Memory B cell (primary cell): ENCODE data around the gene TNC.
"Not testable (repeated sequence)": the region's sequence is repeated elsewhere in the genome, so short reads cannot be mapped to it uniquely, and the experiment has no call there.

ENCODE experiments used
- ATAC-seq: fragments of 150-1000 bp; cut with Tn5 transposase; 2 replicates; pipeline ENCODE4 v1.10.0; 2021; ENCODE audit warnings: low read depth, mild to moderate bottlenecking, moderate library complexity
- DNase-seq, 2 donors: peaks; one replicate each; pipeline ENCODE4 v3.0.0; 2022; ENCODE audit warnings: low spot score in 2 of 2
- H3K27ac Mint-ChIP-seq: one replicate; pipeline ENCODE4 v1.8.0; 2022; ENCODE audit warnings: mild to moderate bottlenecking, moderate library complexity, mixed read lengths
- H3K27me3 Mint-ChIP-seq: one replicate; pipeline ENCODE4 v1.8.0; 2022; ENCODE audit warnings: mixed read lengths
- H3K36me3 Mint-ChIP-seq: one replicate; pipeline ENCODE4 v1.8.0; 2022; ENCODE audit warnings: mild to moderate bottlenecking, mixed read lengths
- H3K4me1 Mint-ChIP-seq: one replicate; pipeline ENCODE4 v1.8.0; 2022; ENCODE audit warnings: mixed read lengths
- H3K4me3 Mint-ChIP-seq: one replicate; pipeline ENCODE4 v1.8.0; 2022; ENCODE audit warnings: mild to moderate bottlenecking, moderate library complexity, mixed read lengths
- H3K9me3 Mint-ChIP-seq: one replicate; pipeline ENCODE4 v1.8.0; 2022; ENCODE audit warnings: mixed read lengths

TNC gene

DNA sequence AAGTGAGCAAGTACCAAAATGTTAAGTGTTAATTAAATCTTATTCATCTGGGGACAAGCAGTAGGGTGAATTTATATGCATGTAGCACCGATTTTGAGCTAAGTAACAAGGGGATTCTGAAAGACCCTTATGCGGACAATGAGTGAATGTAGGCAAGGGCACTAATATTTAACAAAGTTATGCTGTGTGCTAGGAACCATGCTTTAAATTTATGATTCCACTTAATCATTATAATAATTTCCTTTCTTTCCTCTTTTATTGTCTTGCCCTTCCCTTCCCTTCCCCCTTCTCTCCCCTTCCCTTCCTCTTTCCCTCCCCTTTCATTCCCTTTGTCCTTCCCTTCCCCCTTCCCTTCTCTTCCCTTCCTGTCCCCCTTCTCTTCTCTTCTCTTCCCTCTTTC, 25.7 kb upstream of the TNC start:
- no peaks in the 10 kb centered on the region for H3K4me1 Mint-ChIP-seq
- peaks cover 1% of the 10 kb centered on the region for H3K9me3 Mint-ChIP-seq
- peaks cover 7% of the 10 kb centered on the region for H3K27me3 Mint-ChIP-seq
- no peaks in the 10 kb centered on the region for H3K36me3 Mint-ChIP-seq
- ATAC-seq (no peak), DNase-seq (no peak)
- H3K27ac Mint-ChIP-seq = no peak overlapping the region
- H3K4me3 Mint-ChIP-seq = no peak overlapping the region

DNA sequence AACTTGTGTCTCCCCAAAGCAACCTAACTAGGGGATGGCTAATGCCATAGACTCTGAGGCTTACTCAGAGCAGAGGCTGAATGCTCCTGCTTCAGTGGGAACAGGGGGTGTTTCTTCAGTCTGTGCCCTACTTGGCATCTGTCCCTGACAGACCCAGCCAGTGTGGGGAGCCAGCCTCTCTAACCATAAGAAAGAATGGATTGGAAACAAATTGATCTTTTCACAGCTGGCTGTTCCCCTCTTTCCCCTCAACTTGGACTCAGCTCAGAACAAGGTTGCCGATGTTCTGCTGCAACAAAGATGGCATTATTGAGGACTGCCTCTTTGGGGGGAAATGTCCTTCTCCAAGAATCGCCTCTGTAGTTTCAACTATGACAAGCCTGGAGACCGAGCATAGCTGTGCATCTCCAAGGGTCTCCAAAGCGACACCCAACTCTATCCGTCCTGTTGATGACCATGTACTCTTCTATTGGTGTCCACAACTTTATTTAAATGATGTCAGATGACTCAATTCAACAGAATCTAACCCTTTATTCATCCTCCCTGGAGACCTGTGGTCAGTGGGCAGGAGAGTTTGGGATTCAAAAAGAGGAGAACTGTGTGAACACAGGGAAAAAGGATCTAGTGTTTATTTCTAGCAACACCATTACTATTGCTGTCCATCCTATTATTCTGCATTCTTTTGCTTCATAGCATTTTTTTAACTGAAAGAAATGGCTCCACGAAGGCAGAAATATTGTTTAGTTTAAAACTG, 24.7 kb upstream of the TNC start:
- no peak for ATAC-seq
- H3K27me3 Mint-ChIP-seq = peaks cover 7% of the 10 kb centered on the region
- peaks cover 1% of the 10 kb centered on the region for H3K9me3 Mint-ChIP-seq
- no peak for DNase-seq
- no peaks in the 10 kb centered on the region for H3K4me1 Mint-ChIP-seq
- no peak overlapping the region for H3K27ac Mint-ChIP-seq
- H3K4me3 Mint-ChIP-seq = no peak overlapping the region
- H3K36me3 Mint-ChIP-seq = no peaks in the 10 kb centered on the region

DNA sequence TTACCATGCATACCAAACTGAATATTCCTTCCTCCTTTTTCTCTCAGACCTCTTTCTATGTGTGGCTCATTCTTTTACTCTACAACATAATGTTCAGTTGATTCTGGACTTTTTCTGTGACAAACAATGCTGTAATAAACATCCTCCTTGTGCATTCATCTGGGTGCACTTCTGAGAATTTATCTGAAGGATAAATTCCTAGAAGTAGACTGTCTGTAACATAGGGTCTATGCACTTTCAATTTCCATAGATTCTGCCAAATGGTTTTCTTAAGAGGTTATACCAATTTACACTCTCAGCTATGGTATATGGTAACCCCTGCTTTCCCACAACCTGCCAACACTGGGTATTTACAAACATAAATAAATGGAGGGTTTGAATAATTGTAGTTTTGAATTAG, 24.1 kb upstream of the TNC start:
- Mint-ChIP-seq H3K4me1 (no peaks in the 10 kb centered on the region), H3K9me3 (peaks cover 1% of the 10 kb centered on the region), H3K36me3 (no peaks in the 10 kb centered on the region), H3K4me3 (no peak overlapping the region), H3K27ac (no peak overlapping the region), H3K27me3 (peaks cover 7% of the 10 kb centered on the region)
- no peak for DNase-seq
- no peak for ATAC-seq

DNA sequence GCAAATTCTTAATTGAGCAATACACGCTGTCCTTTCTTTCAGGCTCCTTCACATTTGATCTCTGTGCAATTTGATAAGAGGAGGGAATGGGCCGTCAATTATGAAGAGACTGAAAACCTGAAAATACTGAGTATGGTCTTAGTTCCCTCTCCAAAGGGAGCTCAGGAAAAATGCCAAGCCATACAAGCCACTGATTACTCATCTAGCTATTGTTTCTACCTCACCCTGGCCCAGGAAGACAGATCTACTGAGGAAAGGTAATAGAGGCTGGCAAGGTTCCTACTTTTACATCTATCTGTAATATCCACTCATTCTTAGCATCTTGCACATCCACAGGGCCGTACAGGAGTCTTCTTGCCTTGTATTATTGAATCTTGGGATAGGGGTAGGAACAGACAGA, 23.7 kb upstream of the TNC start:
- no peaks in the 10 kb centered on the region for H3K36me3 Mint-ChIP-seq
- H3K9me3 Mint-ChIP-seq = peaks cover 1% of the 10 kb centered on the region
- DNase-seq (no peak), ATAC-seq (no peak)
- H3K27ac Mint-ChIP-seq = no peak overlapping the region
- H3K4me3 Mint-ChIP-seq = no peak overlapping the region
- no peaks in the 10 kb centered on the region for H3K4me1 Mint-ChIP-seq
- peaks cover 11% of the 10 kb centered on the region for H3K27me3 Mint-ChIP-seq

DNA sequence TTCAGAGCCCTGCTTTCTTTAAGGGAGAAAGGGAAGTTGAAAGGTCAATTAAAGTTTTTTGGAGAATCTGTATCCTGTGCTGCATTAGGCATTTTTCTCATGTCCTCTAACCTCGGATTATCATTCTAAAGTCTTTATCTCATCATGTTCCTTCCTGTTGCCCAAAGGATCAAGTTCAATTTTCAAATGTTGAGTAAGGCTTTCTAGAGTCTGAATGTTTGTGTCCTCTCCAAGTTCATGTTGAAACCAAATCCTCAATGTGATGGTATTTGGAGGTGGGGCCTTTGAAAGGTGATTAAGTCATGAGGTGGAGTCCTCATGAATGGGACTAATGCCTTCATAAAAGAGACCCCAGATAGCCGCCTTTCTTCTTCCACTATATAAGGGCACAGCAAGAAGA, 20.2 kb upstream of the TNC start:
- Mint-ChIP-seq H3K4me3 (no peak overlapping the region), H3K27me3 (peaks cover 8% of the 10 kb centered on the region), H3K27ac (no peak overlapping the region), H3K36me3 (no peaks in the 10 kb centered on the region), H3K4me1 (no peaks in the 10 kb centered on the region), H3K9me3 (no peaks in the 10 kb centered on the region)
- ATAC-seq (no peak), DNase-seq (no peak)

DNA sequence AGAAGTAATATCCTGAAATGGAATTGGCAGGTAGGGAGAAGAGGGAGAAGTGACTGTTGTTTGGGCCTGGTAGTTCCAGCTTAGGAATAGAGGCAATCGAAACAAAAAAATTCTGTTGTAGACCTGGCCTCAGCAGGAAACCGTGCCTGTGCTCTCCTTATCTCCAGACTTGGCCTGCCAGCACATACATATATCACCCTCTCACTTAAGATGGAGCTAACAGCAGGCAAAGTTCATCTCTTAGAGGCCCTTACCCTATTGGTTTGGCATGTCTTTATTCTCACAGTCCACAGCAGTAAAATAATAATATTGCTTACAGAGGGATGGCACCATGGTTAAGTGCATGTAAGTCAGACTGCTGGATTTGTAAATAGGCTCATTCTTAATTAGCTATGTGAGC, 19.6 kb upstream of the TNC start:
- H3K27ac Mint-ChIP-seq = no peak overlapping the region
- H3K9me3 Mint-ChIP-seq = no peaks in the 10 kb centered on the region
- H3K36me3 Mint-ChIP-seq = no peaks in the 10 kb centered on the region
- no peak overlapping the region for H3K4me3 Mint-ChIP-seq
- ATAC-seq (no peak), DNase-seq (no peak)
- H3K27me3 Mint-ChIP-seq = peaks cover 5% of the 10 kb centered on the region
- no peaks in the 10 kb centered on the region for H3K4me1 Mint-ChIP-seq

DNA sequence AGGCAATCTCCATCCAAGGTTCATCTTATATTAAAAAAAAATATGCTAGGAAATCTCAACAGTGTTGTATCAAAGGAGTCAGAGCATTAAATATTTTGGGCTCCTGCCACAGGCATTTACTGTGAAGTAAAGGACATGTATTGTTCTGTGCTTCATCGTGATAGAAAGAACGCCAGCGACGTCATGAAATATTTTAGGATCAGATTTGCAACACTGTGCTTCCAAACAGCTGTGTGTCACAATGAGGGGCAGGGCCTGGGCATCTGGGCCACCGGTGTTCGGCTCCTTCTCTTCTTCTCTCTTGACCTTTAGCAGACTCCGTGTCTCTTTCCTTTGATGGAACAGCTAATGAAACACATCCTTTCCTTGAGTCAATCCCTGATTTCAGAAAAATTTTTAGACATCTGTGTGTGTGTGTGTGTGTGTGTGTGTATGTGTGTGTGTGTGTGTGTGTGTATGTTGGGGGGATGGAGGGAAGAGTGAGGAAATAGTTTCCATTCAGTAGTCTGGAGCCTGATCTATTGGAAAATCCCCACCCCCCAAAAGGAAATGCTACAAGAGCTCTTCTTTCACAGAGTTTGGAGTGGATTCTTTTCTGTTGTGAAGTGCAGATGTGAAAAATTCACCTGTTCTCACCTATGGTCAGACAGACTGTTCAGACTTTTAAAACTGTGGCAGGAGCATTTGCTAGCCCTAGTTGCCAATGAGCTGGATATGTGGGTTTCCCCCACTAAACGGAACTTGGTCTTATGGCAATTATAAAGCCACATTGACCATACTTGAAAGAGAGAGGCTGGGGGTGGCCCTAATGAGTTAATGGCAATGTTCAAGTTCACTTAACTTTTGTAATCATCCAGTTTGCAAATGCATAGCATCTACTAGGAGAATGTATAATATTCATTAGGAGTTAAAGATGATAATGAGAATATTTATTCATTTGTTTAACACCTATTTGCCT, 18.1 kb upstream of the TNC start:
- Mint-ChIP-seq H3K4me1 (no peaks in the 10 kb centered on the region), H3K36me3 (no peaks in the 10 kb centered on the region), H3K27me3 (peaks cover 5% of the 10 kb centered on the region), H3K27ac (no peak overlapping the region), H3K4me3 (no peak overlapping the region), H3K9me3 (no peaks in the 10 kb centered on the region)
- no peak for DNase-seq
- ATAC-seq = no peak

DNA sequence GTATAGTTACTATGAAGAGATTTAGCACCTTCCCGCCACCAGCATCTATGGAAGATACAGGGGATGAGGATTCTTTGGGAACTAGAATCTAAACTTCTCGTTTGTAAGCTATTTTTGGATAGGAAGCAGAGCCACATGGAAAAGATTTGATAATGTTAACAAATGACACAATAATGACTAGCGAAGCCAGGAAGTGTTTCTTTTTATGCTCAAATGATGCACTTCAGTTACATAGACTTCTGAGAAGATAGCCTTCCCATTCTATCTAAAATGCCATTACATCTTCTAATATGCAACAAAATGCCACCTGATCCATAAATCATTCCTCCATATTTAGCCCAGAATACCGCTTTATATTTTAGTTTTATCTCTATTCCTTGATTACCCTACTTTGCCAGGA, 17.0 kb upstream of the TNC start:
- no peaks in the 10 kb centered on the region for H3K9me3 Mint-ChIP-seq
- ATAC-seq (no peak), DNase-seq (no peak)
- H3K4me3 Mint-ChIP-seq = no peak overlapping the region
- H3K4me1 Mint-ChIP-seq = no peaks in the 10 kb centered on the region
- H3K27ac Mint-ChIP-seq = no peak overlapping the region
- H3K27me3 Mint-ChIP-seq = peaks cover 5% of the 10 kb centered on the region
- H3K36me3 Mint-ChIP-seq = no peaks in the 10 kb centered on the region

DNA sequence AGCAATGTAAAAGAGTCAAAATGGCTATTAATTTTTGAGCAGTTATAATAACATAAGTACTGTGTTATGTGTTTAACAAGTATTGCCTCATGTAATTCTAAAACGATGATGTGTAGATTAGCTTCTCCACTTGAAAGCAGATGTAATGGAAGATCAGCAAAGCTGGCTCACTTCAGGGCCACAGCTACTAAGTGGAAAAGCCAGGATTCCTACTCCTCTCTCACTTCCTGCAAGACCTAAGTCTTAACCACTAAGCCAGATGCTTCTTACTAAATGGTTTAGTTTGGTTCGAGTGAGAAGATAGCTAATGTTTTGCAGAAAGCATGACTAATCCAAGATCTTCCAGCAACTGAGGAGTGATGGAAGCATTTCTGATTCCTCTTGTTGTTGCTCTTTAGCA, 15.7 kb upstream of the TNC start:
- Mint-ChIP-seq H3K36me3 (no peaks in the 10 kb centered on the region), H3K4me1 (no peaks in the 10 kb centered on the region), H3K27me3 (peaks cover 8% of the 10 kb centered on the region), H3K4me3 (no peak overlapping the region), H3K27ac (no peak overlapping the region), H3K9me3 (no peaks in the 10 kb centered on the region)
- ATAC-seq (no peak), DNase-seq (no peak)

DNA sequence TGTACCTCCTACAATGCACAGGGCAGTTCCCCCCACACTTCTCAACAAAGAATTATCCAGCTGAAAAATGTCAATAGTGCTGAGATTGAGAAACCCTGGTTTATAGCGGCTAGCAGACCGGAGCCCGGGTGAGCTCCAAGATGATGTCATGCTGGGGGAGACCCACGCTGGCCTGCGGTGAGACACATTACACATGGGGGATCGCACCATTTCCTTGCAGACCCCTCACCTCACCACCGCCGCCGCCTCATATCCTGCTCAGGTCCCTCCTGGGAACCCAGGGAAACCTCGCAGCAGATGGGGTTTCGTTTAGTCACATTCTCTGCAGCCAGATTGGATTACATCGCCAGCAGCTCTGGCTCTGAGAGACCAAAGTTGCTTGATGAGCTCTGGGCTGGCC, 14.7 kb upstream of the TNC start:
- no peak overlapping the region for H3K27ac Mint-ChIP-seq
- no peaks in the 10 kb centered on the region for H3K4me1 Mint-ChIP-seq
- ATAC-seq = no peak
- H3K27me3 Mint-ChIP-seq = peaks cover 9% of the 10 kb centered on the region
- no peaks in the 10 kb centered on the region for H3K36me3 Mint-ChIP-seq
- DNase-seq = no peak
- no peaks in the 10 kb centered on the region for H3K9me3 Mint-ChIP-seq
- H3K4me3 Mint-ChIP-seq = no peak overlapping the region

DNA sequence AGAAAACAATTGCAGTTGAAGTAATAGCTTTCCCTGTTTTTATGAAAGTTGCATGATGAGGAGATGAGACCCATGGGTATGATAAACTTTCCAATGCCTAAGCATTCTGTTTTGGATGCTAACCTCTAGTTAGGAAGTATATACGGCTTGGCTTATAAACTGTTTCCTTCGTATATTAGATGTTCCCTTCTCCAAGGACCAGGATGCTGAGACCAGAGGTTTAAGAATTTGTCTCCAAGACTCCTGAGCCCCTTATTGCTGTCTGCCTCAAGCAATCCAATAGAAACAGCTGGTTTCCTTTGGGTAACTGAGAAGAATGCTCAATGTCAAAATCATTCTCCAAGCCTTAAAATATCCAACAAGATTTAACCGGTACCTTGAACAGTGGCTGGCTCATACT, 12.2 kb upstream of the TNC start:
- Mint-ChIP-seq H3K27ac (no peak overlapping the region), H3K4me1 (no peaks in the 10 kb centered on the region), H3K27me3 (peaks cover 6% of the 10 kb centered on the region), H3K9me3 (peaks cover 4% of the 10 kb centered on the region), H3K4me3 (no peak overlapping the region), H3K36me3 (peaks cover 2% of the 10 kb centered on the region)
- ATAC-seq (no peak), DNase-seq (no peak)

DNA sequence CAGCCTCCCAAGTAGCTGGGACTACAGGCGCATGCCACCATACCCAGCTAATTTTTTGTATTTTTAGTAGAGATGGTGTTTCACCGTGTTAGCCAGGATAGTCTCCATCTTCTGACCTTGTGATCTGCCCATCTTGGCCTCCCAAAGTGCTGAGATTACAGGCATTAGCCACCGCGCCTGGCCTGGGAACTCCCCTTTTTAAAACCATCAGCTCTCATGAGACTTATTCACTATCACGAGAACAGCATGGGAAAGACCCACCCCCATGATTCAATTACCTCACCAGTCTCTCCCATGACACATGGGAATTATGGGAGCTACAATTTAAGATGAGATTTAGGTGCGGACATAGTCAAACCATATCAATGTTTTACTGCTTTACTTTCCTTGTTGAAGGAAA, 10.8 kb upstream of the TNC start:
- not testable (repeated sequence) for H3K36me3 Mint-ChIP-seq, DNase-seq, ATAC-seq, H3K4me1 Mint-ChIP-seq, H3K27me3 Mint-ChIP-seq, H3K27ac Mint-ChIP-seq, H3K4me3 Mint-ChIP-seq, H3K9me3 Mint-ChIP-seq

DNA sequence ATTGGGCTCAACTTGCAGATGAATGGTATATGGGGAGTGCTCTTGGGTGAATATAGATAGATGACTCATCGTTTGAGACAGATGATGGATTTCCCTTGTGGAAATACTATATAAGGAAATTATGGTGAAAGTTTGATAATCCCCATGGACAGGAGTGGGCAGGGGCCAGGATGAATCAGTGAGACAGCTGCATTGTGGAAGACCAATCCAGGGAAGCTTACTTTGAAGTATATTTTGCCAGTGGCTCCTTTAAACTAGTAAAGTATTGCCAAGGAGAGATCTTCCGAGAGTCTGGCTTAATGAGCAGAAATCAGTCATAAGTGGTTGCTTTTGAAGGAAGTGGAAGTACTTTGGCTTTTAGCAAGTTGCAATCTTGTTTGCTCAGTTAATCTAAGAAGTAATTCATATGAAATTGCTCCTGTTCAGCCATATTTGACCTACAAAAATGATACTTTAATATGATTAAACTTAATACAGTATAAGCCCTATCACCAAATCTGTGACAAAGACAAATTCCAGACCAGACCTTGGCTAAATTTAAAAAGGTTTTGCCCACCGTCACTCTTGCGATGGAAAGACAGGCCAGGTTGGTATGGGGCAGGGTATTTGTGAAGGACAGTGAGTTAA, 9.3 kb upstream of the TNC start:
- no peak for DNase-seq
- H3K4me1 Mint-ChIP-seq = no peaks in the 10 kb centered on the region
- H3K27me3 Mint-ChIP-seq = peaks cover 8% of the 10 kb centered on the region
- no peak for ATAC-seq
- no peak overlapping the region for H3K4me3 Mint-ChIP-seq
- no peak overlapping the region for H3K27ac Mint-ChIP-seq
- peaks cover 6% of the 10 kb centered on the region for H3K9me3 Mint-ChIP-seq
- peaks cover 3% of the 10 kb centered on the region for H3K36me3 Mint-ChIP-seq

DNA sequence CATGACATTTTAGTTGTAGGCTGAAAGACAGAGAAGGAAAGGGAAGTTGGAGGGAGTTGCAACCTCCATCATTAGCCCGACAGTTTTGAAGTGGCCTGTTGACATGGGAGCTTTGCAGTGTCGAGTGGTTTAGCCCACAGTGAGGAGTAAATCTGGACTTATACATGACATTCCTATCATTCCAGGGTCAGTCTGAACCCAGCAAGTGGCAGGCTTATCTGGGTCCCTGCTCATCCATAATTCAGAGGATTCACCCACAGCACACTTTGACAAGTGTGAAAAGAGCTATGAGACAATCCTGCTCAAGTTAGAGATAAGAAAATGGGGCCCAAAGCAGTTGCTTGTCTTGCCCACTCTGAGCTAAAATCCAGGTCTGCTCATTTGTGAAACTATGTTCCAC, 8.4 kb upstream of the TNC start:
- DNase-seq (no peak), ATAC-seq (no peak)
- no peak overlapping the region for H3K27ac Mint-ChIP-seq
- peaks cover 6% of the 10 kb centered on the region for H3K9me3 Mint-ChIP-seq
- H3K27me3 Mint-ChIP-seq = peaks cover 10% of the 10 kb centered on the region
- no peak overlapping the region for H3K4me3 Mint-ChIP-seq
- no peaks in the 10 kb centered on the region for H3K4me1 Mint-ChIP-seq
- peaks cover 3% of the 10 kb centered on the region for H3K36me3 Mint-ChIP-seq
